NCI-H2081 treated with DMSO at 0.1 percent for 48 hours (cell line): ENCODE data around the gene TECPR2.
"Not testable (repeated sequence)": the region's sequence is repeated elsewhere in the genome, so short reads cannot be mapped to it uniquely, and the experiment has no call there.

Source experiments
- DNase-seq: peaks from one replicate; lab custom pipeline; 2025; lab: John Stamatoyannopoulos, UW

The TECPR2 gene

GRCh38 chr14:102333795-102334705 lies 28.7 kb upstream of the TECPR2 start:
- DNase-seq = no peak

- no peak for DNase-seq
Observed at GRCh38 chr14:102335163-102335562, 27.6 kb upstream of the TECPR2 start.

GRCh38 chr14:102338724-102339123 lies 24.0 kb upstream of the TECPR2 start:
- DNase-seq = no peak

GRCh38 chr14:102341566-102341965 lies 21.2 kb upstream of the TECPR2 start:
- DNase-seq = no peak

- no peak for DNase-seq
Observed at GRCh38 chr14:102342238-102342637, 20.5 kb upstream of the TECPR2 start.

GRCh38 chr14:102344084-102344483 lies 18.7 kb upstream of the TECPR2 start:
- DNase-seq = no peak

GRCh38 chr14:102344485-102344884 lies 18.3 kb upstream of the TECPR2 start:
- no peak for DNase-seq

- DNase-seq = no peak
Observed at GRCh38 chr14:102345232-102345631, 17.5 kb upstream of the TECPR2 start.

GRCh38 chr14:102346645-102347044 lies 16.1 kb upstream of the TECPR2 start:
- no peak for DNase-seq

GRCh38 chr14:102348376-102348775 lies 14.4 kb upstream of the TECPR2 start:
- DNase-seq = no peak

GRCh38 chr14:102351023-102351422 lies 11.7 kb upstream of the TECPR2 start:
- DNase-seq = no peak

GRCh38 chr14:102351593-102351992 lies 11.1 kb upstream of the TECPR2 start:
- DNase-seq = not testable (repeated sequence)

GRCh38 chr14:102352213-102352612 lies 10.5 kb upstream of the TECPR2 start:
- no peak for DNase-seq

- DNase-seq = no peak
Observed at GRCh38 chr14:102353126-102353619, 9.6 kb upstream of the TECPR2 start.

GRCh38 chr14:102356280-102356679 lies 6.5 kb upstream of the TECPR2 start:
- DNase-seq = no peak

GRCh38 chr14:102359341-102359740 lies 3.4 kb upstream of the TECPR2 start:
- DNase-seq = no peak

GRCh38 chr14:102360388-102360787 lies 2.4 kb upstream of the TECPR2 start:
- no peak for DNase-seq

GRCh38 chr14:102362084-102362483 lies 657 bp upstream of the TECPR2 start:
- DNase-seq = no peak

- no peak for DNase-seq
Observed at GRCh38 chr14:102363182-102363943, 622 bp downstream of the TECPR2 start.

GRCh38 chr14:102370305-102370809 lies 7.6 kb downstream of the TECPR2 start:
- DNase-seq = no peak

GRCh38 chr14:102371361-102371760 lies 8.6 kb downstream of the TECPR2 start:
- DNase-seq = no peak

- no peak for DNase-seq
Observed at GRCh38 chr14:102373110-102373509, 10.4 kb downstream of the TECPR2 start.

GRCh38 chr14:102374264-102374663 lies 11.5 kb downstream of the TECPR2 start:
- no peak for DNase-seq
